NCI-H1694 treated with DMSO at 0.1 percent for 48 hours (cell line): ENCODE measurements around the gene SH3TC1.
A peak's percentile ranks its signal among the peaks of the same experiment; 100 is the strongest.

ENCODE experiments used
- DNase-seq: peaks from one replicate; lab custom pipeline; 2025; lab: John Stamatoyannopoulos, UW

SH3TC1 gene

GRCh38 chr4:8229331-8229975, 30.4 kb downstream of the SH3TC1 start:
- no peak for DNase-seq

- no peak for DNase-seq
These were observed 30.9 kb downstream of the SH3TC1 start for GRCh38 chr4:8230033-8230432.

- no peak for DNase-seq
These were observed 31.8 kb downstream of the SH3TC1 start for GRCh38 chr4:8230891-8231290.

GRCh38 chr4:8231551-8232049, 32.5 kb downstream of the SH3TC1 start:
- no peak for DNase-seq

GRCh38 chr4:8232748-8233147, 33.7 kb downstream of the SH3TC1 start:
- no peak for DNase-seq

GRCh38 chr4:8233672-8234484, 34.8 kb downstream of the SH3TC1 start:
- DNase-seq, result no peak

GRCh38 chr4:8234715-8235114, 35.6 kb downstream of the SH3TC1 start:
- DNase-seq, result no peak

GRCh38 chr4:8235224-8235623, 36.1 kb downstream of the SH3TC1 start:
- no peak for DNase-seq

GRCh38 chr4:8235686-8236085, 36.6 kb downstream of the SH3TC1 start:
- no peak for DNase-seq

- DNase-seq, result no peak
These were observed 37.2 kb downstream of the SH3TC1 start for GRCh38 chr4:8236106-8236919.

- no peak for DNase-seq
These were observed 37.8 kb downstream of the SH3TC1 start for GRCh38 chr4:8236920-8237195.

- DNase-seq, result no peak
These were observed 38.3 kb downstream of the SH3TC1 start for GRCh38 chr4:8237256-8237989.

GRCh38 chr4:8238036-8238511, 39.0 kb downstream of the SH3TC1 start:
- no peak for DNase-seq

GRCh38 chr4:8238515-8239053, 39.5 kb downstream of the SH3TC1 start:
- DNase-seq, result no peak

- no peak for DNase-seq
These were observed 40.1 kb downstream of the SH3TC1 start for GRCh38 chr4:8239226-8239625.

- no peak for DNase-seq
These were observed 40.6 kb downstream of the SH3TC1 start for GRCh38 chr4:8239661-8240060.

- no peak for DNase-seq
These were observed 41.3 kb downstream of the SH3TC1 start for GRCh38 chr4:8240211-8241041.

GRCh38 chr4:8241211-8241779, 42.2 kb downstream of the SH3TC1 start:
- DNase-seq, result no peak

- peak; percentile 34 for DNase-seq
These were observed 43.0 kb downstream of the SH3TC1 start for GRCh38 chr4:8241895-8242696.
